K562 (cell line): ENCODE data around the gene C4orf51.

Experiments used
- BHLHE40 ChIP-seq: IDR thresholded peaks from 2 replicates; pipeline ENCODE4 v1.6.1; 2011; ENCODE audit warnings: low read length, improper control_type of control experiment
- HMG20A ChIP-seq: fragments of 450-650 bp; formaldehyde crosslinking; conservative IDR thresholded peaks from 2 replicates; pipeline ENCODE4 v1.4.0; 2020; ENCODE audit warnings: mild to moderate bottlenecking, mixed read lengths
- POLR2AphosphoS2 ChIP-seq: IDR thresholded peaks from 2 replicates; pipeline ENCODE4 v1.6.1; 2012; ENCODE audit warnings: low read length, improper control_type of control experiment
- POLR2AphosphoS5 ChIP-seq: IDR thresholded peaks from 2 replicates; pipeline ENCODE4 v1.6.1; 2011; ENCODE audit warnings: mild to moderate bottlenecking, low read depth, low read length, moderate library complexity; ENCODE audit not compliant: control insufficient read depth, insufficient read depth
- TF ChIP-seq, protein P1 (sequence below): fragments of 450-650 bp; IDR thresholded peaks from 2 replicates; pipeline ENCODE4 v1.6.1; 2016; ENCODE audit warnings: missing biosample characterization, missing genetic modification characterization
- TF ChIP-seq, protein P2 (sequence below): sonication (generic); formaldehyde crosslinking; IDR thresholded peaks from 2 replicates; pipeline ENCODE4 v1.8.1; 2023; ENCODE audit warnings: mild to moderate bottlenecking, missing genetic modification reagents

DNA sequence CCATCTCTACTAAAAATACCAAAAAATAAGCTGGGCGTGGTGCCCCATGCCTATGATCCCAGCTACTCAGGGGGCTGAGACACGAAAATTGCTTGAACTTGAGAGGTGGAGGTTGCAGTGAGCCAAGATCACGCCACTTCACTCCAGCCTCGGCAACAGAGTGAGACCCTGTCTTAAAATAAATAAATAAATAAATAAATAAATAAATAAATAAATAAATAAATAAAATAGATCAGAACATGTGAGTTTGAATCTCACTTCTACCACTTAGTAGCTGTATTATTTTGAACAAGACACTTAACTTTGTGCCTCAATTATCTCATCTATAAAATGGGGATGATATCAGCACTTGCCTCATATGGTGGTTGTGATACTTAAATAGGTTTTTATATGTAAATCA, 90.2 kb downstream of the C4orf51 start:
- TF ChIP-seq POLR2AphosphoS2 (no peak), HMG20A (no peak), BHLHE40 (no peak), POLR2AphosphoS5 (no peak)
- TF ChIP-seq, protein P1, sequence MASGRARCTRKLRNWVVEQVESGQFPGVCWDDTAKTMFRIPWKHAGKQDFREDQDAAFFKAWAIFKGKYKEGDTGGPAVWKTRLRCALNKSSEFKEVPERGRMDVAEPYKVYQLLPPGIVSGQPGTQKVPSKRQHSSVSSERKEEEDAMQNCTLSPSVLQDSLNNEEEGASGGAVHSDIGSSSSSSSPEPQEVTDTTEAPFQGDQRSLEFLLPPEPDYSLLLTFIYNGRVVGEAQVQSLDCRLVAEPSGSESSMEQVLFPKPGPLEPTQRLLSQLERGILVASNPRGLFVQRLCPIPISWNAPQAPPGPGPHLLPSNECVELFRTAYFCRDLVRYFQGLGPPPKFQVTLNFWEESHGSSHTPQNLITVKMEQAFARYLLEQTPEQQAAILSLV (tag) = no peak
- TF ChIP-seq, protein P2, sequence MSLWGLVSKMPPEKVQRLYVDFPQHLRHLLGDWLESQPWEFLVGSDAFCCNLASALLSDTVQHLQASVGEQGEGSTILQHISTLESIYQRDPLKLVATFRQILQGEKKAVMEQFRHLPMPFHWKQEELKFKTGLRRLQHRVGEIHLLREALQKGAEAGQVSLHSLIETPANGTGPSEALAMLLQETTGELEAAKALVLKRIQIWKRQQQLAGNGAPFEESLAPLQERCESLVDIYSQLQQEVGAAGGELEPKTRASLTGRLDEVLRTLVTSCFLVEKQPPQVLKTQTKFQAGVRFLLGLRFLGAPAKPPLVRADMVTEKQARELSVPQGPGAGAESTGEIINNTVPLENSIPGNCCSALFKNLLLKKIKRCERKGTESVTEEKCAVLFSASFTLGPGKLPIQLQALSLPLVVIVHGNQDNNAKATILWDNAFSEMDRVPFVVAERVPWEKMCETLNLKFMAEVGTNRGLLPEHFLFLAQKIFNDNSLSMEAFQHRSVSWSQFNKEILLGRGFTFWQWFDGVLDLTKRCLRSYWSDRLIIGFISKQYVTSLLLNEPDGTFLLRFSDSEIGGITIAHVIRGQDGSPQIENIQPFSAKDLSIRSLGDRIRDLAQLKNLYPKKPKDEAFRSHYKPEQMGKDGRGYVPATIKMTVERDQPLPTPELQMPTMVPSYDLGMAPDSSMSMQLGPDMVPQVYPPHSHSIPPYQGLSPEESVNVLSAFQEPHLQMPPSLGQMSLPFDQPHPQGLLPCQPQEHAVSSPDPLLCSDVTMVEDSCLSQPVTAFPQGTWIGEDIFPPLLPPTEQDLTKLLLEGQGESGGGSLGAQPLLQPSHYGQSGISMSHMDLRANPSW (CRISPR knock-in tag) = no peak
